ENCODE results near the gene CANX.
"Not testable (repeated sequence)": the region's sequence is repeated elsewhere in the genome, so short reads cannot be mapped to it uniquely, and the experiment has no call there.

The CANX gene

DNA sequence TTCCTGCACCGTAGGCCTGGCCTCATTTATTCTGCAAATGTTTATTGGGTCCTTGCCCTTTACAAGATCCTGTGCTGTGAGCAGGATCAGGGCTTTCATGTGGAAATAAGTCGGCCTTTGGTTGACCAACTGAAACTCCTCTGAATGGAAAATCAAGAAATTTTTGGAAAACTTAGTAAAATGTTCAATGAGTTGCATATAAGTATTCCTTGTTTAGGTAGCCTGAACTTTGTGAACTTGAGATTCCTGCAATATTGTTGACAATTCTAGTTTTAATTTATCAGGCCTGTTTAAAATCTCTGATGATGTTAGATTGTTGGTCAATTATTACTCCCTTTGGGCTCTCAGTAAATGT, 35.0 kb downstream of the CANX start:
- TF ChIP-seq, protein P1, sequence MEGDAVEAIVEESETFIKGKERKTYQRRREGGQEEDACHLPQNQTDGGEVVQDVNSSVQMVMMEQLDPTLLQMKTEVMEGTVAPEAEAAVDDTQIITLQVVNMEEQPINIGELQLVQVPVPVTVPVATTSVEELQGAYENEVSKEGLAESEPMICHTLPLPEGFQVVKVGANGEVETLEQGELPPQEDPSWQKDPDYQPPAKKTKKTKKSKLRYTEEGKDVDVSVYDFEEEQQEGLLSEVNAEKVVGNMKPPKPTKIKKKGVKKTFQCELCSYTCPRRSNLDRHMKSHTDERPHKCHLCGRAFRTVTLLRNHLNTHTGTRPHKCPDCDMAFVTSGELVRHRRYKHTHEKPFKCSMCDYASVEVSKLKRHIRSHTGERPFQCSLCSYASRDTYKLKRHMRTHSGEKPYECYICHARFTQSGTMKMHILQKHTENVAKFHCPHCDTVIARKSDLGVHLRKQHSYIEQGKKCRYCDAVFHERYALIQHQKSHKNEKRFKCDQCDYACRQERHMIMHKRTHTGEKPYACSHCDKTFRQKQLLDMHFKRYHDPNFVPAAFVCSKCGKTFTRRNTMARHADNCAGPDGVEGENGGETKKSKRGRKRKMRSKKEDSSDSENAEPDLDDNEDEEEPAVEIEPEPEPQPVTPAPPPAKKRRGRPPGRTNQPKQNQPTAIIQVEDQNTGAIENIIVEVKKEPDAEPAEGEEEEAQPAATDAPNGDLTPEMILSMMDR (conservative IDR thresholded peaks at IDR 0.05): no peak
- H3K27ac ChIP-seq: peak overlapping the region; percentile 96

DNA sequence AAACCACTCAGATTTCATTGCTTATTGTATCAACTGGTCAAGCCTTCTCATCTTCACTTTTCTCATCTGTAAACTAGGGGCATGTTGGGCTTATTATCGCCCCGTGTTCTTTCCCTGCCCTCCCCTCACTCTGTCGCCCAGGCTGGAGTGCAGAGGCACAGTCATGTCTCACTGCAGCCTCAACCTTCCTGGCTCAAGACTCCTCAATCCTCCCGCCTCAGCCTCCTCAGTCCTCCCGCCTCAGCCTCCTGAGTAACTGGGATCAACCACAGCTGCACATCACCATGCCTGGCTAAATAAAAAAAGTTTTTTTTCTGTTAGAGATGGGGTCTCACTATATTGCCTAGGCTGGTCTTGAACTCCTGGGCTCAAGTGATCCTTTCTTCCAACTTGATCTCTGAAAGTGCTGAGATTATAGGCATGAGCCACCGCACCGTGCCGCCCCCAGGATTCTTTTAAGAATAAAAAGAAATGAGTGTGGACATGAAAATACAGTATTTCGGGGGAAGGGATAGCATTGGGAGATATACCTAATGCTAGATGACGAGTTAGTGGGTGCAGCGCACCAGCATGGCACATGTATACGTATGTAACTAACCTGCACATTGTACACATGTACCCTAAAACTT, 35.9 kb downstream of the CANX start:
- TF ChIP-seq, protein P1 (conservative IDR thresholded peaks at IDR 0.05): no peak
- peak overlapping the region; percentile 96 for H3K27ac ChIP-seq

- H3K27ac ChIP-seq: no peak overlapping the region
- TF ChIP-seq, protein P1 (conservative IDR thresholded peaks at IDR 0.05): no peak
These were observed 40.0 kb downstream of the CANX start for GRCh38 chr5:179738742-179739141.

GRCh38 chr5:179744106-179744505, 45.3 kb downstream of the CANX start:
- H3K27ac ChIP-seq: not testable (repeated sequence)

GRCh38 chr5:179746872-179747271, 48.1 kb downstream of the CANX start:
- H3K27ac ChIP-seq: no peak overlapping the region
- TF ChIP-seq, protein P1 (conservative IDR thresholded peaks at IDR 0.05): no peak

DNA sequence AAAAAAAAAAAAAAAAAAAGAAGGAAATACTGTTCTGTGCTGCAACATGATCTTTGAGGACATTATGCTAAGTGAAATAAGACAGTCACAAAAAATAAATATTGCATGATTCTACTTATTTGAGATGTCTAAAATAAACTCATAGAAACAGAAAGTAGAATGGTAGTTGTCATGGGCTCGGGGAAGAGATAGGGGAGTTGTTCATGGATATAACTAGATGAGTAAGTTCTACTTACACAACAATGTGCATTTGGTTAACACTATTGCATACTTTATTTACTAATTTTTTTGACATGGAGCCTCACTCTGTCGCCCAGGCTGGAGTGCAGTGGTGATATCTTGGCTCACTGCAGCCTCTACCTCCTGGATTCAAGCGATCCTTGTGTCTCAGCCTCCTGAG, 49.0 kb downstream of the CANX start:
- TF ChIP-seq, protein P1 (conservative IDR thresholded peaks at IDR 0.05): no peak
- H3K27ac ChIP-seq: no peak overlapping the region

GRCh38 chr5:179749857-179750508, 51.2 kb downstream of the CANX start:
- TF ChIP-seq, protein P1 (conservative IDR thresholded peaks at IDR 0.05): 0 out of 2 replicates have a peak, but pooled peaks have one; percentile 12
- H3K27ac ChIP-seq: no peak overlapping the region

DNA sequence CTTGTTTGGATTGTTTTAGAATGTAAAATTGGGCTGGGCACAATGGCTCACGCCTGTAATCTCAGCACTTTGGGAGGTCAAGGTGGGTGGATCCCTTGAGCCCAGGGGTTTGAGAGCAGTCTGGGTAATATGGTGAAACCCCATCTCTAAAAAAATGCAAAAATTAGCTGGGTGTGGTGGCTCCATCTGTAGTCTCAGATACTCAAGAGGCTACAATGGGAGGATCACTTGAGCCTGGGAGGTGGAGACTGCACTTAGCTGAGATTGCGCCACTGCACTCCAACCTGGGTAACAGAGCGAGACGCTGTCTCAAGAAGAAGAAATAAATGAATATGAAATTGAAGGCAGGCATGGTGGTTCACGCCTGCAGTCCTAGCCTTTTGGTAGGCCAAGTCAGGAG, 55.2 kb downstream of the CANX start:
- H3K27ac ChIP-seq: no peak overlapping the region
- TF ChIP-seq, protein P1 (conservative IDR thresholded peaks at IDR 0.05): no peak

All from VCaP (cell line).